Astrocyte (in vitro differentiated cells and primary cell): Measurements from ENCODE around the gene LSM7.

ENCODE experiments used
- CTCF ChIP-seq: IDR thresholded peaks from 2 replicates; pipeline ENCODE4 v1.5.1; 2011; ENCODE audit warnings: low read depth, mild to moderate bottlenecking, inconsistent platforms, low read length, moderate library complexity; ENCODE audit not compliant: insufficient read depth
- EZH2 ChIP-seq: IDR thresholded peaks from 2 replicates; pipeline ENCODE4 v1.6.1; 2012; ENCODE audit warnings: mild to moderate bottlenecking, low read length, inconsistent platforms; ENCODE audit not compliant: insufficient read depth

- TF ChIP-seq CTCF (no peak), EZH2 (no peak)
These were observed 49.8 kb downstream of the LSM7 start for GRCh38 chr19:2278459-2279158.
